OCI-LY1 (cell line): ENCODE results near the gene DZIP1L.

Experiments used
- EZH2 ChIP-seq: fragments of 200-600 bp; sonication (generic), shearing (Covaris generic); IDR thresholded peaks from 2 replicates; pipeline ENCODE4 v1.8.0; 2017; ENCODE audit warnings: borderline replicate concordance, mixed run types, mild to moderate bottlenecking, antibody characterized with exemption, low read length, moderate library complexity, mixed read lengths
- TF ChIP-seq, protein P1 (sequence below): fragments of 200-600 bp; sonication (generic), shearing (Covaris generic); IDR thresholded peaks from 2 replicates; pipeline ENCODE4 v1.5.1; 2017; ENCODE audit warnings: mild to moderate bottlenecking, antibody characterized with exemption, low read length, moderate library complexity, mixed read lengths

DNA sequence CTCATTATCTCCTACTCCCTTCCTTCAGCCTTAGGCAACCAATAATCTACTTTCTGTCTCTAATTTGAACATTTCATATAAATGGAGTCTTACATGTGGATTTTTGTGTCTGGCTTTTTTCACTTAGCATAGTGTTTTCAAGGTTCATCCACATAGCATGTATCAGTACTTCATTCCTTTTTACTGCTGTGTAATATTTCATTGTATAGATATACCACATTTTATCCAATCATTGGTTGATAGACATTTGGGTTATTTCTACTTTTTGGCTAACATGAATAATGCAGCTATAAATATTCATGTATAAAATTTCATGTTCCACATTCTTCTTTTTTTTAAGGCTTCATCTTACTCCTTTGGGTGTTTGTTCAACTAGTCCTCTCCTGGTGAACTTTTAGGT lies 39.1 kb upstream of the DZIP1L start:
- TF ChIP-seq EZH2 = no peak
- TF ChIP-seq, protein P1, sequence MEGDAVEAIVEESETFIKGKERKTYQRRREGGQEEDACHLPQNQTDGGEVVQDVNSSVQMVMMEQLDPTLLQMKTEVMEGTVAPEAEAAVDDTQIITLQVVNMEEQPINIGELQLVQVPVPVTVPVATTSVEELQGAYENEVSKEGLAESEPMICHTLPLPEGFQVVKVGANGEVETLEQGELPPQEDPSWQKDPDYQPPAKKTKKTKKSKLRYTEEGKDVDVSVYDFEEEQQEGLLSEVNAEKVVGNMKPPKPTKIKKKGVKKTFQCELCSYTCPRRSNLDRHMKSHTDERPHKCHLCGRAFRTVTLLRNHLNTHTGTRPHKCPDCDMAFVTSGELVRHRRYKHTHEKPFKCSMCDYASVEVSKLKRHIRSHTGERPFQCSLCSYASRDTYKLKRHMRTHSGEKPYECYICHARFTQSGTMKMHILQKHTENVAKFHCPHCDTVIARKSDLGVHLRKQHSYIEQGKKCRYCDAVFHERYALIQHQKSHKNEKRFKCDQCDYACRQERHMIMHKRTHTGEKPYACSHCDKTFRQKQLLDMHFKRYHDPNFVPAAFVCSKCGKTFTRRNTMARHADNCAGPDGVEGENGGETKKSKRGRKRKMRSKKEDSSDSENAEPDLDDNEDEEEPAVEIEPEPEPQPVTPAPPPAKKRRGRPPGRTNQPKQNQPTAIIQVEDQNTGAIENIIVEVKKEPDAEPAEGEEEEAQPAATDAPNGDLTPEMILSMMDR = no peak
